HG03558 (cell line): ENCODE measurements around the gene IL1RAPL1.

Experiments used
- ATAC-seq: cut with Tn5 transposase; IDR thresholded peaks from one replicate; pipeline ENCODE4 v1.9.1; 2021; ENCODE audit warnings: moderate number of reproducible peaks; ENCODE audit not compliant: unreplicated experiment; ENCODE audit errors: extremely low read depth

IL1RAPL1 gene

DNA sequence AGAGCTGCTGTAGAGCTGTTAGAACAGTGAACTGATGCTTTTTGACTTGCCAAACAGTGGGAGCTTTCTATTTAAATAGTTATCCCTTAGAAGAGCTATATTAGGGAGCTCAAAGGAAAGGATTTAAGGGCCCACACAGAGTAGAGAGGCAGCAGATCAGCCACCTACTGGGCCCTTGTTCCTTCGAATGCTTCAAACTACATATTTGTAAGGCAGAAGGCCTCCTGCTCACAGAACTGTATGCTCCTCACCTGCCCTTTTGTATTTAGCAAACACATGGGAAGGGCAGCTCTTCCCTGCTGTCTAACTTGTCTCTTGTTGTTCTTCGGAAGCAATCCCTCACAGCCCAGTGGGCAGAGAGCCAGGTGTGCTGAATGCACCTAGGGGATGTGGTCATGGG lies 38.0 kb downstream of the IL1RAPL1 start:
- no peak for ATAC-seq

DNA sequence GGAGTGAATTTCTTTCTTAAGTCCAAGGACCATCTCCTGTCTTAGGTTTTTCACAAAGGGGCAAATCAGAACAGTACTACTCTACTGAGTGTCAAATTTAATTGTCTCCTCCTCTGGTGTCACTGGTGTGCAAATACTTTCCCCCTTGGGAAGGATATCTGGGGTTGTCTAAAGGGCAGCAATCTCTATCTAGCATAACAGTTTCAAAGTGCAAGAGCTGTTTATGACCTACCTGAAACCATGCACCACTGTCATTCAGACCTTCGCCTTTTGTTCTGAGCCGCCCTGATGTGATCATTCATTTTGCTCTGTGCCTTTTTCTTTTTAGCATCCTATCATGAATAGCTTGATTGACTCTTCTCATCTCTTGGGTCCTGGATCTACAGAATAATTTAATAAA lies 39.3 kb downstream of the IL1RAPL1 start:
- no peak for ATAC-seq

DNA sequence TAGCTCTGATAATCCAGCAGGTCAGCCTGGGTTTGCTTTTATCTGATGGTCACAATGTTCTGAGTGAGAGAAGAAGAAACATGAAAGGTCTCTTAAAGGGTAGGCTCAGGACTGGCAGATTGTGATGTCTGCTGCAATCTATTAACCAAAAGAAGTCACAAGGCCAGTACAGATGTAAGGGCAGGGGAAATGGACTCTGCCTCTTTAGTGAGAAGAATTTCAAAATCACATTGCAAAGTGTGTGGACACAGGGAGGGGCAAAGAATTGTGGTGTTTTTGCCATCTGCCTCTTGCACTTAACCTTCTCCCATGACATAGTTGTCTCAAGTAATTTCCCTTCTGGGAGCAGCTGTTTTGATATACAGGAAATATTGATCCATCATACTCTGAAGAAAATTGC lies 40.9 kb downstream of the IL1RAPL1 start:
- ATAC-seq: no peak

DNA sequence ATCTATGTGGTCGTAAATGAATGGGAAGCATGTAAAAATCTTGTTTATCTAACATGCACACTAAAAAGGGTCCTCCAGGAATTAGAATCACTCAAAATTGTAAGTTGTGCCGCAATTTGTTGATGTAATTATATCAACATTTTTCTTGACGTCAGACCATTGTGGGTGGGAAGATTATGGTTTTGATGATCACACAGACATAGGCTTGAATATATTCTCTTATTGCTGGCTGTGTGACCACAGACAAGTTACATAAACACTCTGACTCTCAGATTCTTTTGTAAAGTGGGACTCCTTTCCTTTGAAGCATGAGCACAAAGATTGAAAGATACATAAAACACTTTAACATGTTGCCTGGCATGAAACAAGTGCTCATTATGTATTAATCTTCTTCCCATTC lies 51.5 kb downstream of the IL1RAPL1 start:
- no peak for ATAC-seq

- no peak for ATAC-seq
These were observed 52.2 kb downstream of the IL1RAPL1 start for GRCh38 chrX:28639451-28639850.

DNA sequence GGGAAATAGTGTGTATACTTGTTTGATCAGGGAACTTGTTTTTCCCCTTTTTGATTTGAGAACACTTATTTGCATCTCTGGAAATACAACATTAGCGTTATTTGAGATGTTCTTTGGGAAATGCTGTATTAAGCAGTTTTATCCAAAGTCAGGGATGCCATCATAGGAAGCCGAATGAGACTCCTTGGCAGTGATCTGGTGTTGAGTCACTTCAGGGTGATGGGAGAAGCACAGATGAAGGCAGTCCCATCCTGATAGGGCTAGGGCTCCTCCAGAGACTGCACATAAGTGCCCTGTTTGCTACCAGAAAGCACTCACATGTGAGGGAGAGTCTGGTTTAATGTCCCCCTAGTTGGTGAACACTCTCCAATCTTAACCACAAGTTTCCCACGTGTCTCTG lies 62.3 kb downstream of the IL1RAPL1 start:
- no peak for ATAC-seq

GRCh38 chrX:28651186-28651585 lies 63.9 kb downstream of the IL1RAPL1 start:
- ATAC-seq: no peak

DNA sequence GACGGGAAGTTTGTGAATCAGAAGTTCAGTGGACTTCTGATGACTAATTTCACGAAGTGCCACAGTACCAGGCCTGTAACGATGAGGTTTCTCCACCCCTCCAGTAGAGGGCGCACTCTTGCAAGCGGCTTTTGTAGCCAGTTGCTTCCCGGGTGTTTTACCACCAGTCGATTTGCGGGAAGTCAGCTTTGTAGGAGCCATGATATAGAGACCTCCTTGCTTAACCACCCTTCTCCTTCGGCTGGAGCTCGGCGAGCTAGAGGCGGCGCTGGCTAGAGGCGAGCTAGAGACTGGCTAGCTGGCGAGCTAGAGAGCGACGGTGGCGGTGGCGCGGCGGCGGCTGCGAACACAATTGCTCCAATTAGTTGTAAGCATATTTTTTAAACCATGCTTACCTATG lies 72.0 kb downstream of the IL1RAPL1 start:
- no peak for ATAC-seq

- ATAC-seq: no peak
These were observed 78.5 kb downstream of the IL1RAPL1 start for GRCh38 chrX:28665778-28666177.

GRCh38 chrX:28668303-28668702 lies 81.1 kb downstream of the IL1RAPL1 start:
- ATAC-seq: no peak

DNA sequence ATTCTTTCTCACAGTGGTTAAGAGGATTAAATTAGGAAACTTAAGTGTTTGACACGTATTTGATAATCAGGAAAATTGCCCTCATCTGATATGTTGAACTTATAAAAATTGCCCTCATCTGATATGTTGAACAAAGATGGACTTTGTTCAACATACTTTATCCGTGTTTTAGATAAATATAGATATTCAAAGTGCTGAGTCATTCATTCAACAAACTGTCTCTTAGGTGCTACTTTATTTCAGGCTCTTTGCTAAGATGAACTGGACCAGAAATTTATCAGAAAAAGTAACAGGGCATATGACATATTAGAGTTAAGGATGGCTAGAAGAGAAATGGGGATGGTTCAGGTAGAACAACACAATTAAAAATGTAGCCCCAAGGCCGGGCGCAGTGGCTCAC lies 81.7 kb downstream of the IL1RAPL1 start:
- ATAC-seq: no peak

- ATAC-seq: no peak
These were observed 82.8 kb downstream of the IL1RAPL1 start for GRCh38 chrX:28670074-28670473.

- ATAC-seq: no peak
These were observed 87.9 kb downstream of the IL1RAPL1 start for GRCh38 chrX:28675173-28675572.

DNA sequence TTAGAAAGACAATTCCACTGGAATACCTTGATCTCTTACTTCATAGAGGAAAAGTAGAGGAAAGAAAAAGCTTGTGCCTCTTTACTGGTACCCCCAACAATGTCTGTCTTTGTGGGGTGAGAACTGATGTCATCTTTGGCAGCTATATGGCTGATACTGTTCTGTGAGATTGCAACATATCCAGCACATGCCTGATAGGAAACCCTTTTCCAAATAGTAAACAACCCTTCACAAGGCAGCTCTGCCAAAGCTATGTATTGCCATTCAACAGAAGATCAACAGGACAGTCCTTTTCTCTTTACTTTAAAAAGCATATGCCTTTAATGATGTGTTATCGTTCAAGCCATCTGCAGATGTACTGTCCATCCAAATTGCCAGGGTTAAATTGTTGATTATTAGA lies 105.9 kb downstream of the IL1RAPL1 start:
- ATAC-seq: no peak

DNA sequence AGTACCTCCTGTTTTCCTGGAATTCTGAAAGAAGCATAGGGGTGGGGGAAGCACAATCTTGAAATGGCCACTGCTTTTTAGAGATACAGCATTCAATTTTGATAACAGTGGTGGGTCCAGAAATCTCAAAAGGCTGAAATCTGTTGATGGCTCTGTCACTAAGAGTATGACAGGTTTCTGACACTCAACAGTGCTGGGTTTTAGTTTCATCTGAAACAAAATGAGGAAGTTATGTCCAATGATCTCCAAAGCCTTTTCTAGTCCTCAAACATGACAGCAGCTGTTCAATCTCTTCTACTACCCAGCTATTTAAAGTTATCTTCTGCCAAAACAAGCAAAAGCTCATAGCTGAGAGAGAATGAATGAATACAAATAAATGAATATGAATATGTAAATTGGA lies 110.5 kb downstream of the IL1RAPL1 start:
- no peak for ATAC-seq

- ATAC-seq: no peak
These were observed 114.0 kb downstream of the IL1RAPL1 start for GRCh38 chrX:28701222-28701621.

- no peak for ATAC-seq
These were observed 119.7 kb downstream of the IL1RAPL1 start for GRCh38 chrX:28706964-28707363.

DNA sequence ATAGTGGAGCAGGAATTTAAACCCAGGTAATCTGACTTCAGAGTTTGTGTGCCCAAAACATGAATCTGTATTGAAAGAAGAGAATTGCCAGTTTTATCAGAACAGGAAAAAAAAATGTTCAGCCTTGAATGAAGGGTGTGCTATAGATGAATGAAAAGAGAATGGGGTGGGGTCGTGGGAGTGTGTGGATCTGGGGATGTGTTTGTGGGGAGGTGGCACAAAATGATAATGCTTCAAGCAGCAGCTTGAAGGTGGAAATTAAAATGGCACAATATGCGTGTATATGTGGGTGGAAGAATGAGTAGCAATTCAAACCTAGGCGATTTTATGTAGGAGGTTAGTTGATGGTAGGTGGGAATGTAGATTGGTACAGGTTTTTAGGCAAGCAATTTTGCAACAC lies 122.2 kb downstream of the IL1RAPL1 start:
- ATAC-seq: no peak

- ATAC-seq: no peak
These were observed 130.6 kb downstream of the IL1RAPL1 start for GRCh38 chrX:28717864-28718263.

GRCh38 chrX:28718450-28718849 lies 131.2 kb downstream of the IL1RAPL1 start:
- ATAC-seq: no peak

DNA sequence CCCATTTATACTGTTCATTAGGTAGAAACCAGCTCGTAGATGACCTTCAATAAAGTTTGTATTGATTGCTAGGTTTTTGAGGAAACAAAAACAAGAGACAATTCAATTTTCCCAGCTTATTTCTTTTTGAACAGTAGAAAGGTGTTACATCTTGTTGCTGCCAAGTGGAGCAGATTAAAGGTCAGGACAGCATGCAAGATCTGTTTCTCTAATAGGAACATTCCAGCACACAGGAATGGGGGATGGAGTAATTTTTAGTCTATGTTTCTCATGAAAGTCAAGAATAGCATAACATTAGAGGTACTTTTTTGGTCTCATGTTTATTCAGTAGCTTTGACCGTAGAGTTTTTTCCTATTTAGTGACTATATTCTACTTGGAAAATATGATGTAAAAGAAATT lies 132.4 kb downstream of the IL1RAPL1 start:
- ATAC-seq: no peak

DNA sequence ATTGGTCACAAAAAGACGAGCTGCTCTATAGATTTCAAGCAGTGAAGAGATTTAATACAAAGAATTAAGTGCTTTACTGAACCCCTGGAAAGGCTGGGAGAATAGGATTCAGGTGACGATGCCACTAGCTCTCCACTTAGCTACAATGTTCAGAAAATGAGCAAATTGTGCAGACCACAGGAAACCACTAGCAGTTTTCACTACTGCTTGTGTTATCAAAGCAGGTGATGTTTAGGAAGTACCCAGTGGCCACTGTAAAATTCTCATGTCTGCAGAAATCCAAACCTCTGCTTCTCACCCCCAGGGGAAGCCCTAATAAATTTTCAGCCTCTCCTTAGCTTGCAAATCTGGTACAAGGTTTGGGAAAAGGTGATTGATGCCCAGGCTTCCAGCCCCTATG lies 165.1 kb downstream of the IL1RAPL1 start:
- ATAC-seq: no peak

GRCh38 chrX:28756175-28756574 lies 168.9 kb downstream of the IL1RAPL1 start:
- no peak for ATAC-seq
